Measurements from ENCODE around the gene C1QTNF6. TPM values are rescaled to one million over a fixed set of nuclear protein-coding genes. Genes with fewer than 3 reads are reported as not detected.

C1QTNF6 gene
- polyA plus RNA-seq, 3 donors, result 25.3 to 29.0 (median 26.2) TPM

GRCh38 chr22:37224757-37225420 lies 36.8 kb upstream of the C1QTNF6 start:
- no peak for DNase-seq (ENCODE audit: low read depth in 3 of 3, low spot score in 2 of 3)

GRCh38 chr22:37223965-37224551 lies 36.0 kb upstream of the C1QTNF6 start:
- no peak for DNase-seq (ENCODE audit: low read depth in 3 of 3, low spot score in 2 of 3)

DNA sequence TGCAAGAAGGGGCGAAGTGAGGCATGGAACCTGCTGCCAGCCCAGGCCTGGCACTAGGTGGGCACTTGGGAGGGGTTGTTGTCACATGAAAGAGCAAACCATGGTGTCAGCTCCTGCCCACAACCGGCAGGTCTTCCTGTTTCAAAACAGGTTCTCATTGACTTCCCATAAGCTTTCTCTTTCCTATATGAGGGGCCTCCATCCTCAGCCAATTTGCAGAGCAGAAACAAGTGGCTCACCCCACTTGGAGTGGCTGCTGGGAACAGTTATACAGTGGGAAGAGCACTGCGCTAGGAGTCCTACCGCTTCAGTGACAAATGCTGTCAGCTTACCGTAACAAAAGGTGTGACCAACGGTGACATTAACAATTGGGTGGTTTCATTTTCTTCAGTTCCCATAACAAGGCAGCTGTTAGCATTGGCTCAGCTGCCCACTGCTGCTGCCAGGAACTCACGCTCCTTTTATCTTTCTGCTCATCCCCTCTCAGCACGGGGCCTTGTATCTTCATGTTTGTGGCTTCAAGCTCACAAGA lies 34.5 kb upstream of the C1QTNF6 start:
- no peak for DNase-seq (ENCODE audit: low read depth in 3 of 3, low spot score in 2 of 3)

- DNase-seq (ENCODE audit: low read depth in 3 of 3, low spot score in 2 of 3), result no peak
Measured at GRCh38 chr22:37221424-37222333, 33.6 kb upstream of the C1QTNF6 start.

DNA sequence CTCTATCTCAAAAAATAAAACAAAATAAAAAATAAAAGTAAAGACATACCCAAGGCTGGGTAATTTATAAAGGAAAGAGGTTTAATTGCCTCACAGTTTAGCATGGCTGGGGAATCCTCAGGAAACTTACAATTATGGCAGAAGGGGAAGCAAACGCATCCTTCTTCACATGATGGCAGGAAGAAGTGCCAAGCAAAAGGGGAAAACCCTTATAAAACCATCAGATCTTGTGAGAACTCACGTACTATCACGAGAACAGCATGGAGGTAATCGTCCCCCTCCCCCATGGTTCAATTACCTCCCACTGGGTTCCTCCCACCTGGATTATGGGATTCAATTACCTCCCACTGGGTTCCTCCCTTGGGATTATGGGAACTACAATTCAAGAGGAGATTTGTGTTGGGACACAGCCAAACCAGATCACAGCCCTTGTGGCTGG lies 32.5 kb upstream of the C1QTNF6 start:
- no peak for DNase-seq (ENCODE audit: low read depth in 3 of 3, low spot score in 2 of 3)

DNA sequence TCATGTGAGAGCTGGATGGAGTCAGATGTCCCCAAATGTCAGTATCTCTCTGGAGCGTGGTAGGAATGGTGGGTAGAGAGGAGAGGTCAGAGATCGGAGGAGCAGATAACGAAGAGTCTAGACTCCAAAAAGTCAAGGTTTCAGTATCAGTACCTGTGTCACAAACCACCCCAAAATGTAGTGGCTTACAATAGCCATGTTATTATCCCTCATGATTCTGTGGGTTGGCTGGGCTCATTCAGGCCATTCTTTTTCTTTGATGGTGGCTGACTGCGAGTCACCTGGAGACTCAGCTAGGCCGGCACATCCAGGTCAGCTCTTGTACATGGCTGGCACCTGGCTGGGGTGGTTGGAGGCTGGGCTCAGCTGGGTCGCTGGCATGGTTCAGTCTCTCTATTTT lies 31.5 kb upstream of the C1QTNF6 start:
- DNase-seq (ENCODE audit: low read depth in 3 of 3, low spot score in 2 of 3), result no peak

DNA sequence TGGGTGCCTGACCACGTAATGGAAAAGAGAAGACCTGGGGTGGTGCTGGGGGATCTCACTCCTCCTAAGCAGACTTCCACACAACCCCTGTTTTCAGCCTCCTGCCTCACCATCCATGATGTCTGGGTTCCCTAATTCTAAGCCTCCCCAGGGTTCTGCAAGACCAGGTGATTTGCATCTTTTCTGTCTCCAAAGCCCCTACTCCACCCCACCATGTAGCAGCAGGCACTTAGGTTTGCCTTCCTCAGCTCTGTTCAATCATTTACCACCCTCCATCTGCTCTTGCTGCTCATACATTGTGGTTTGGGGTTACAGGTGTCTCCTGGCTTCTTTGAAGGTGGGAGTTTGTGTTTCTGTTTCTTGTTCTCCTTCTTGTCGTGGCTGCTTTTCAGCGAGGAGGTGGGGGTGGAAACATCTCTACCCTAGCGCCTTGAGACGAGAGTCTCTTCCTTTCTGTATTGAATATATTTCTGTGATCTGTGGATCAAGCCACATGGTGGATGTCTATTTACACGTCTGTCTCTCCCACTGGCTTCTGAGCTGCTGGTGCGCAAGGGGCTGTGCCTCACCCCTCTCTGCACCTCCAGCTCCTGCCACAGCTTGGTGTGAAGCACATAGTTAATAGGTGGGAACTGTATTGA lies 30.8 kb upstream of the C1QTNF6 start:
- no peak for DNase-seq (ENCODE audit: low read depth in 3 of 3, low spot score in 2 of 3)

DNA sequence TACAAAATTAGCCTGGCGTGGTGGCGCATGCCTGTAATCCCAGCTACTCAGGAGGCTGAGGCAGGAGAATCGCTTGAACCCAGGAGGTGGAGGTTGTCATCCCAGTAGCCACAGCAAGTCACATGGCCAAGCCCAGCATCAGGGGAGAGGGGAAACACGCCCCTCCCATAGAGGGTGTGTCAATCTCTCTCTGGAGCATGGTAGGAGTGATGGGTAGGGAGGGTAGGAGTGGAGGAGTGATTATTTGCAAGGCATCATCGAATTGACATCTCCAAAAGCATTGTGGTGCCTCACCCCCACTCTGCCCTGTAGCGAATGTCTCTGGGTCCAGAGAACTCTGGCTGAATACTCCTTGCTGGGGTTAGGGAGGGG lies 30.3 kb upstream of the C1QTNF6 start:
- no peak for DNase-seq (ENCODE audit: low read depth in 3 of 3, low spot score in 2 of 3)

DNA sequence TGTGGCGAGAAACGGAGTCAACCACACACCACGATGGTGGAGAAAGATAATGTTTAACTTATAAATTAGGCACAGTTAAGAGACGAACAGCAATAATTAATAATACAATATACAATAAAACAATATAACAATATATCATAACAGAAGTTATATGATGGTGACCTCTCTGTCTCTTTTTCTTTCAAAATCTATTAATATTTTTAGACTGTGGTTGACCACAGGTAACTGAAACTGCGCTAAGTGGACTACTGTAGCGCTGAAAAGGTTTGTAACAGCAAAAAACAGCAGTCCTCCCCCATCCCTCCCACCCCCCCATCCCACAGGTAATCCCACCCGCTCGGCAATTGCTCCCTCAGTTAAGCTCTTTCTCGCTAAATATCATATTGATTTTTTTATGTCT lies 27.8 kb upstream of the C1QTNF6 start:
- no peak for DNase-seq (ENCODE audit: low read depth in 3 of 3, low spot score in 2 of 3)

DNA sequence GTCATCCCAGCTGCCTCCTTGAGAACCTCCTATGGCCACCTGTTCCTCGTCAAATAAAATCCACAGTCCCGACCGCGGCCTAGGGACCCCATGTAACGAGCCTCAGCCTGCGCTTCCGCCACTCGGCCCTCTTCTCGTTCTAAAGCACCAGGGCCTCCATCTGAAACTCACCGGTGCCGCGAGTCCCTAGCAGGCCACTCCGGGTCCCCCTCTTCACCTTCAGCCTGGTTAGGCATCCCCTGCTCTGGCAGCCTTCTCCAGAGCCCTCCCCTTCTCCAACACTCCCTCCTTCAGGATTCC lies 26.6 kb upstream of the C1QTNF6 start:
- DNase-seq (ENCODE audit: low read depth in 3 of 3, low spot score in 2 of 3), result no peak

DNA sequence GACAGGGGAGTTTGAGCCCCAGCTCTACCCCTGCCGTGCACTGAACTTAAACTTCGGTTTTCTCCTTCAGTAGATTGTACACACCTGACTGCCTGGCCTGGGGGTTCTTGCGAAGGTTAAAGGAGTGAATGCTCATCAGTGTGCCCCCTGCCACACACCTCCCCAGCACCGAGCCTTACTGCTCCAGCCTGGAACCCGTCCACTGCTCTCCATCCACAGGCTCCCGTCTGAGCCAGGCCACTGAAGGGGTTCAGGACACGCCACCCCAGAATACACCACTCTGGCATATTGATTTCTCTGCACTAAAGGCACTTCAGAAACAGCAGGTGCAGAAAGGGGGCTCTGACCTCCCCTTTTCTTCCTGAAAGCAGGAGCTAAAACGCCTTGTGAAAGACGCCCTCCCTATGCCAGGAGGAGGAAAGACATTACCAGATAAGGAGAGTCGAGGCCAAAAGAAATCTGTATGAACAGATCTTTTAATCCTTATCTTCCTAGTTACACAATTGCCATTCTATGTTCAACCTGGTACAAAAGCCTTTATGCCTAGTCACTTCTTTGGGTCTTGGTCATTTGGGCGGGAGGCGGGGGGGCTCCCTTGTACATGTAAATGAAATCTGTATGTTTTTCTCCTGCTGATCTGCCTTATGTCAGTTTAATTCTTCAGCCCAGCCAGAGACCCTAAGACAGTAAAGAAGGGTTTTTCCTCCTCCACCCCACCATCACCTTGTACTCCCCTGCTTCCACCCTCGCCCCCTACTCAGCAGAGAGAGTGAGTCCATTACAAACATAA lies 26.1 kb upstream of the C1QTNF6 start:
- DNase-seq (ENCODE audit: low read depth in 3 of 3, low spot score in 2 of 3), result no peak

GRCh38 chr22:37213218-37213855 lies 25.3 kb upstream of the C1QTNF6 start:
- no peak for DNase-seq (ENCODE audit: low read depth in 3 of 3, low spot score in 2 of 3)

GRCh38 chr22:37212174-37212906 lies 24.3 kb upstream of the C1QTNF6 start, which contains the start of gene SSTR3:
Gene SSTR3, minus strand, starts transcription at chr22:37212477. Its CDS starts 4,674 bp downstream, at chr22:37207803.
- DNase-seq (ENCODE audit: low read depth in 3 of 3, low spot score in 2 of 3), result no peak

GRCh38 chr22:37211866-37212173 lies 23.8 kb upstream of the C1QTNF6 start:
- DNase-seq (ENCODE audit: low read depth in 3 of 3, low spot score in 2 of 3), result no peak

- DNase-seq (ENCODE audit: low read depth in 3 of 3, low spot score in 2 of 3), result no peak
Measured at GRCh38 chr22:37211075-37211865, 23.2 kb upstream of the C1QTNF6 start.

GRCh38 chr22:37210041-37210803 lies 22.2 kb upstream of the C1QTNF6 start:
- DNase-seq (ENCODE audit: low read depth in 3 of 3, low spot score in 2 of 3), result no peak

- no peak for DNase-seq (ENCODE audit: low read depth in 3 of 3, low spot score in 2 of 3)
Measured at GRCh38 chr22:37209140-37209845, 21.2 kb upstream of the C1QTNF6 start.
